ENCODE results near the gene TSEN2.

TSEN2 gene

GRCh38 chr3:12506201-12506709 is 22.0 kb downstream of the TSEN2 start:
- POLR2A ChIA-PET, result no interaction called here
- CTCF ChIA-PET, result interaction anchor here (0.6 to 1.0 kb wide), 2 partner anchors 12 to 27 kb away, joined by 3 to 4 read pairs; no protein-coding TSS in a partner anchor
- DNase-seq (ENCODE audit: extremely low spot score), result no peak
- TF ChIP-seq, protein P1, sequence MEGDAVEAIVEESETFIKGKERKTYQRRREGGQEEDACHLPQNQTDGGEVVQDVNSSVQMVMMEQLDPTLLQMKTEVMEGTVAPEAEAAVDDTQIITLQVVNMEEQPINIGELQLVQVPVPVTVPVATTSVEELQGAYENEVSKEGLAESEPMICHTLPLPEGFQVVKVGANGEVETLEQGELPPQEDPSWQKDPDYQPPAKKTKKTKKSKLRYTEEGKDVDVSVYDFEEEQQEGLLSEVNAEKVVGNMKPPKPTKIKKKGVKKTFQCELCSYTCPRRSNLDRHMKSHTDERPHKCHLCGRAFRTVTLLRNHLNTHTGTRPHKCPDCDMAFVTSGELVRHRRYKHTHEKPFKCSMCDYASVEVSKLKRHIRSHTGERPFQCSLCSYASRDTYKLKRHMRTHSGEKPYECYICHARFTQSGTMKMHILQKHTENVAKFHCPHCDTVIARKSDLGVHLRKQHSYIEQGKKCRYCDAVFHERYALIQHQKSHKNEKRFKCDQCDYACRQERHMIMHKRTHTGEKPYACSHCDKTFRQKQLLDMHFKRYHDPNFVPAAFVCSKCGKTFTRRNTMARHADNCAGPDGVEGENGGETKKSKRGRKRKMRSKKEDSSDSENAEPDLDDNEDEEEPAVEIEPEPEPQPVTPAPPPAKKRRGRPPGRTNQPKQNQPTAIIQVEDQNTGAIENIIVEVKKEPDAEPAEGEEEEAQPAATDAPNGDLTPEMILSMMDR (IDR thresholded peaks at IDR 0.05; ENCODE audit: control extremely low read depth, extremely low read depth, low read depth, missing control alignments), result no peak

DNA sequence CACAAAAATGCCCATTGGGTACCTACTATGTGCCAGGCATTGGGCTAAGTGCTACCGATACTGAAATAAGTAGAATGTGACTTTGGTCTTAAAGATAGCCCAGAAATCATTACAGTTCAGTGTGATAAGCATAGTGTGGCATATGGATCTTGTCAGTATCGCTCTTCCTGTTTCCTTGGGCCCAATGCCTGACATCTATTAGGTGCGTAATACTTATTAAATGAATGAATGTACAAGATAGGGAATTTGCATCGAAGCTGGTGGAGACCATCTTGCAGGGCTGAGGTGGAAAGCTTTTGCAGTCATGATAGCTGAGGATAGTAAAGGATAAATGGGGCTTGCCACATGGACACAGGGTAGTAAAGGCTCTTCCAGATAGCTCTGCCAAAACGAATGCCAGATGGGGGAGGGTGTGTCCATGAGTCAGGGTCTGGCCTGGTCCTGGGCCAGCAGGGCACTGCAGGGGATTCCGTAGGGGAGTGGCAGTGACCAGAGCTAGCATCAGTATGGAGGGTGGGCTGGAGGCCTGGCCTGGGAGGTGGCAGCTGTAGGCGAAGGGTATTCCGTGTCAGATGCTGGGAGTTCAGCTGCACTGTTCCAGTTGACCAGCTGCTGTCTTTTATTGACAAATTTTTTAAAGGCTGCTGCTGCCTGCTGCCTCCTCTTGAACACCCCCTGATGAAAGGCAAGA is 23.5 kb downstream of the TSEN2 start:
- no peak for DNase-seq (ENCODE audit: extremely low spot score)
- ChIA-PET CTCF (interaction anchor here (1.2 to 2.1 kb wide), 4 partner anchors 13 to 39 kb away, joined by 3 to 9 read pairs (median 4); no protein-coding TSS in a partner anchor), POLR2A (no interaction called here)

DNA sequence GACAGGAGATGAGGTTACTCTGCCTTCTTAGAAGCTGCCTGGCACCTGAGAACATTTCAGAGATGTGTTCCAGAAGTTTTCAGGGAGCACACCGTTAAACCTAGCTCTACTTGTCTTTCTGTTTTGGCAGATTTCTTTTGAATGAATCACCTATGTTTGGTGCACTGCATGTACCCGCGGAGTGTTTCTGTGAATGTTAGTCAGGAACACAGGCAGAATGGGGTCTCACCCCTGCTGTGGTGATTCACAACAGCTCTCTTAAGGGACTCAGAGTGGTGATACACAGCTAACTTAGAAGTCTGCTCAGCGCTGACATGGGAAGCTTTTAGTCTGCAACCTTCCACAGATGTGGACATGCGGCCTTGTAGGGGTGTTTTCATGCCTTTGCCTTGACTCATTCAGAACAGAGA is 24.0 kb downstream of the TSEN2 start:
- DNase-seq (ENCODE audit: extremely low spot score), result no peak
- TF ChIP-seq, protein P1 (IDR thresholded peaks at IDR 0.05; ENCODE audit: control extremely low read depth, extremely low read depth, low read depth, missing control alignments), result no peak
- ChIA-PET POLR2A (no interaction called here), CTCF (interaction anchor here (0.9 to 2.1 kb wide), 6 partner anchors 10 to 212 kb away, joined by 3 to 9 read pairs (median 4); no protein-coding TSS in a partner anchor)

More for the DNA sequence above, 23.5 kb downstream of the TSEN2 start:
- TF ChIP-seq, protein P1 (IDR thresholded peaks at IDR 0.05; ENCODE audit: control extremely low read depth, extremely low read depth, low read depth, missing control alignments), result no peak

DNA sequence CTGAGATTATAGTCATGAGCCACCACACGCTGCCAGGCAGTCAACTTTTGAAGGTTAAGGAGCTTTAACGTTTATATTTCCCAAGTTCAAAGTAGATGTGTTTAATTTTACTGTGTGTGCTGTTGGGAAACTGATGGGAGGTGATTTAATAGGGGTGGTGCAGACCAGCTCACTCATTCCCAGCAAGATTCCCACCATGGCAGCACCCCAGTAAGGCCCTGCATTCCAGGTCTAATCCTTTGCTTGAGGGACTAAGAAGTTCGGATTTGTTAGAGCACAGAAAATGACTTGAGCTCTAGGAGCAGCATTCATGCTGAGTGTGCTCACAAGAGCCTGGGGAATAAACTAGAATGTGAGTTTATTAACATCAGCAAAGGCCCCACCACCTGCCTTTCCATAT is 25.2 kb downstream of the TSEN2 start:
- CTCF ChIA-PET, result interaction anchor here (1.9 kb wide), 1 partner anchor 9 kb away, joined by 5 read pairs; no protein-coding TSS in a partner anchor
- no peak for DNase-seq (ENCODE audit: extremely low spot score)

GRCh38 chr3:12512534-12513118 is 28.3 kb downstream of the TSEN2 start:
- CTCF ChIA-PET, result interaction anchor here (0.8 to 1.5 kb wide), 3 partner anchors 17 to 41 kb away, joined by 3 read pairs; no protein-coding TSS in a partner anchor
- TF ChIP-seq, protein P1 (IDR thresholded peaks at IDR 0.05; ENCODE audit: control extremely low read depth, extremely low read depth, low read depth, missing control alignments), result no peak
- POLR2A ChIA-PET, result no interaction called here
- DNase-seq (ENCODE audit: extremely low spot score), result no peak

More for the DNA sequence above, 25.2 kb downstream of the TSEN2 start:
- TF ChIP-seq, protein P1 (IDR thresholded peaks at IDR 0.05; ENCODE audit: control extremely low read depth, extremely low read depth, low read depth, missing control alignments), result no peak
- POLR2A ChIA-PET, result no interaction called here

DNA sequence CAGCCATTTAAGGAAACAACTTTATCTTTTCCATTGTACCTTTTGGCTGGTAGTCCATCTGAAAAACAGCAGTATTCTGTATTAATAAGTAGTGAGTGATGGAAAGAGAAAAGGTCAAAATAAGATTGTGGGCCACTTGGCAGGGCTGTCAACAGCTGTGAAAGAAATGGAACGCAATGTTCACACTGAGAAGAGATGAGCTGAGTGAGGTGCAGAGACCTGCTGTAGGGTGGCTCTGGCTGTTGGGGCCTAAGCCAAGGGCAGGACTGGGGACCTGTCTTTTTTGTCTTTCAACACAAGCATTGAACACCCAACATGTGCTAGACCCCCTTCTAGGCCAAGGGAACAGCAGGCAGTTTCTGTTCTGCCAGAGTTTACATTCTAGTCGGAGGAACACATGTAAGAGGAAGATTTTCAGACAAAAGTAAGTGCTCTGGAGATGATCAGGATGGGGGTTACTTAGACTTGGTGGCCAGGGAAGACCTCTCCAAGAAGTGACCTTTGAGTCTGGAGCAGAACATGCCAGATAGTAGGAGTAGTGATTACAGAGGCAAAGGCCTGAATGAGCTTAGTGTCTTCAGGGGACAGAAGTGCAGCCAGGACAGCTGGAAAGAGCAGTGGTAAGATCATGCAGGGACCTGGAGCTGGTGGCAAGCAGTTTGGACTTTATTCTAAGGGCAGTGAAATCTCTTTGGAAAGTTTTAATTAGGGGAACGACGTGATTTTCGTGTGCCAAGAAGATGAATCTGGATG is 29.6 kb downstream of the TSEN2 start:
- no peak for DNase-seq (ENCODE audit: extremely low spot score)
- CTCF ChIA-PET, result interaction anchor here (0.9 to 1.4 kb wide), 3 partner anchors 9 to 40 kb away, joined by 3 to 4 read pairs (median 3); no protein-coding TSS in a partner anchor
- POLR2A ChIA-PET, result no interaction called here
- TF ChIP-seq, protein P1 (IDR thresholded peaks at IDR 0.05; ENCODE audit: control extremely low read depth, extremely low read depth, low read depth, missing control alignments), result no peak

All from GM10248 (cell line).